RWPE2 (cell line): ENCODE measurements around the gene EID3.

Experiments
- ATAC-seq: fragments of 200-7000 bp; cut with Tn5 transposase; 3 replicates; pipeline ENCODE4 v1.9.1; 2021; ENCODE audit warnings: low read depth
- DNase-seq: peaks from one replicate; pipeline ENCODE4 v3.0.0-alpha.2; 2020; ENCODE audit warnings: low spot score
- H3K27ac ChIP-seq: fragments of 450-650 bp; 2 replicates; pipeline ENCODE4 v1.5.1; 2017; ENCODE audit warnings: mild to moderate bottlenecking; ENCODE audit not compliant: poor library complexity, severe bottlenecking
- H3K27me3 ChIP-seq: fragments of 250-450 bp; sonication (Bioruptor Pico); 2 replicates; pipeline ENCODE4 v1.5.1; 2021; ENCODE audit warnings: mild to moderate bottlenecking, moderate library complexity; ENCODE audit not compliant: insufficient read depth, poor library complexity, severe bottlenecking
- H3K36me3 ChIP-seq: fragments of 250-450 bp; sonication (Bioruptor Pico); 2 replicates; pipeline ENCODE4 v1.5.1; 2020; ENCODE audit warnings: low read depth, mild to moderate bottlenecking, moderate library complexity
- H3K4me1 ChIP-seq: fragments of 250-450 bp; sonication (Bioruptor Pico); 2 replicates; pipeline ENCODE4 v1.5.1; 2021; ENCODE audit warnings: mild to moderate bottlenecking, moderate library complexity; ENCODE audit not compliant: insufficient read depth, poor library complexity, severe bottlenecking
- H3K4me3 ChIP-seq: fragments of 250-450 bp; sonication (Bioruptor Pico); 2 replicates; pipeline ENCODE4 v1.5.1; 2021; ENCODE audit warnings: mild to moderate bottlenecking, moderate library complexity; ENCODE audit not compliant: severe bottlenecking
- H3K9me3 ChIP-seq: fragments of 250-450 bp; sonication (Bioruptor Pico); 2 replicates; pipeline ENCODE4 v1.5.1; 2021; ENCODE audit warnings: mild to moderate bottlenecking, moderate library complexity; ENCODE audit not compliant: severe bottlenecking
- CTCF ChIP-seq: fragments of 450-650 bp; IDR thresholded peaks from one replicate; pipeline ENCODE4 v1.5.1; 2017; ENCODE audit warnings: mild to moderate bottlenecking, moderate library complexity; ENCODE audit not compliant: poor library complexity, severe bottlenecking

Gene EID3

GRCh38 chr12:104334581-104334980, 31.0 kb downstream of the EID3 start:
- H3K9me3 ChIP-seq = no peaks in the 10 kb centered on the region
- DNase-seq (no peak), ATAC-seq (no peak)
- H3K4me1 ChIP-seq = no peaks in the 10 kb centered on the region
- no peaks in the 10 kb centered on the region for H3K27me3 ChIP-seq
- H3K36me3 ChIP-seq = peaks cover 100% of the 10 kb centered on the region
- TF ChIP-seq CTCF = no peak
- H3K4me3 ChIP-seq = no peak overlapping the region
- no peak overlapping the region for H3K27ac ChIP-seq

- no peak for ATAC-seq
- peaks cover 100% of the 10 kb centered on the region for H3K36me3 ChIP-seq
Observed at GRCh38 chr12:104336115-104336514, 32.6 kb downstream of the EID3 start.

GRCh38 chr12:104337030-104337558, 33.6 kb downstream of the EID3 start:
- Histone ChIP-seq H3K36me3 (peaks cover 100% of the 10 kb centered on the region), H3K9me3 (no peaks in the 10 kb centered on the region), H3K4me3 (no peak overlapping the region), H3K4me1 (no peaks in the 10 kb centered on the region), H3K27me3 (no peaks in the 10 kb centered on the region), H3K27ac (no peak overlapping the region)
- DNase-seq (no peak), ATAC-seq (no peak)
- TF ChIP-seq CTCF = no peak

More at GRCh38 chr12:104336115-104336514, 32.6 kb downstream of the EID3 start:
- Histone ChIP-seq H3K27me3 (no peaks in the 10 kb centered on the region), H3K9me3 (no peaks in the 10 kb centered on the region), H3K4me1 (no peaks in the 10 kb centered on the region), H3K4me3 (no peak overlapping the region), H3K27ac (no peak overlapping the region)
- no peak for TF ChIP-seq CTCF
- no peak for DNase-seq

GRCh38 chr12:104339663-104340062, 36.1 kb downstream of the EID3 start:
- DNase-seq (no peak), ATAC-seq (no peak)
- no peaks in the 10 kb centered on the region for H3K4me1 ChIP-seq
- no peak overlapping the region for H3K4me3 ChIP-seq
- H3K27ac ChIP-seq = no peak overlapping the region
- no peaks in the 10 kb centered on the region for H3K9me3 ChIP-seq
- H3K36me3 ChIP-seq = peaks cover 98% of the 10 kb centered on the region
- no peaks in the 10 kb centered on the region for H3K27me3 ChIP-seq
- TF ChIP-seq CTCF = no peak

GRCh38 chr12:104340177-104340576, 36.6 kb downstream of the EID3 start:
- Histone ChIP-seq H3K27ac (no peak overlapping the region), H3K9me3 (no peaks in the 10 kb centered on the region), H3K27me3 (no peaks in the 10 kb centered on the region), H3K4me3 (no peak overlapping the region), H3K36me3 (peaks cover 98% of the 10 kb centered on the region), H3K4me1 (no peaks in the 10 kb centered on the region)
- no peak for TF ChIP-seq CTCF
- no peak for ATAC-seq
- no peak for DNase-seq
